Endothelial cell (in vitro differentiated cells): ENCODE data around the gene SLC37A1. TPM values are rescaled to one million over a fixed set of nuclear protein-coding genes. Genes with fewer than 3 reads are reported as not detected.

Source experiments
- DNase-seq: peaks from one replicate; pipeline ENCODE4 v3.0.0; 2021; ENCODE audit warnings: low spot score
- H3K27ac Mint-ChIP-seq: one replicate; pipeline ENCODE4 v1.8.0; 2021; ENCODE audit warnings: mixed read lengths, inconsistent platforms; ENCODE audit not compliant: unreplicated experiment
- H3K27me3 Mint-ChIP-seq: one replicate; pipeline ENCODE4 v1.8.0; 2021; ENCODE audit warnings: mild to moderate bottlenecking, moderate library complexity, mixed read lengths, inconsistent platforms; ENCODE audit not compliant: unreplicated experiment
- H3K36me3 Mint-ChIP-seq: one replicate; pipeline ENCODE4 v1.8.0; 2021; ENCODE audit warnings: mild to moderate bottlenecking, low read depth, mixed read lengths, inconsistent platforms; ENCODE audit not compliant: unreplicated experiment
- H3K4me1 Mint-ChIP-seq: one replicate; pipeline ENCODE4 v1.8.0; 2021; ENCODE audit warnings: mild to moderate bottlenecking, mixed read lengths, inconsistent platforms; ENCODE audit not compliant: unreplicated experiment
- H3K4me3 Mint-ChIP-seq: one replicate; pipeline ENCODE4 v1.8.0; 2021; ENCODE audit warnings: mild to moderate bottlenecking, mixed read lengths, inconsistent platforms; ENCODE audit not compliant: unreplicated experiment
- H3K9me3 Mint-ChIP-seq: one replicate; pipeline ENCODE4 v1.8.0; 2021; ENCODE audit warnings: mixed read lengths, inconsistent platforms; ENCODE audit not compliant: unreplicated experiment
- total RNA-seq: library from RNA; stranded (reverse); fragmentation: NEBNext Ultra II Directional; extraction: Animal tissue kit (Norgen Biotek cat#: 25700); gene quantifications from one replicate; pipeline ENCODE4 v1.2.1, GENCODE V29; 2021; ENCODE audit not compliant: unreplicated experiment
- TF ChIP-seq, protein P1 (sequence below): fragments of 200-600 bp; sonication (generic); IDR thresholded peaks from one replicate; pipeline ENCODE4 v1.5.0; 2021; ENCODE audit warnings: antibody characterized with exemption; ENCODE audit not compliant: unreplicated experiment

The SLC37A1 gene
- total RNA-seq, 1 donor from 2014 or later: 12.3 TPM

DNA sequence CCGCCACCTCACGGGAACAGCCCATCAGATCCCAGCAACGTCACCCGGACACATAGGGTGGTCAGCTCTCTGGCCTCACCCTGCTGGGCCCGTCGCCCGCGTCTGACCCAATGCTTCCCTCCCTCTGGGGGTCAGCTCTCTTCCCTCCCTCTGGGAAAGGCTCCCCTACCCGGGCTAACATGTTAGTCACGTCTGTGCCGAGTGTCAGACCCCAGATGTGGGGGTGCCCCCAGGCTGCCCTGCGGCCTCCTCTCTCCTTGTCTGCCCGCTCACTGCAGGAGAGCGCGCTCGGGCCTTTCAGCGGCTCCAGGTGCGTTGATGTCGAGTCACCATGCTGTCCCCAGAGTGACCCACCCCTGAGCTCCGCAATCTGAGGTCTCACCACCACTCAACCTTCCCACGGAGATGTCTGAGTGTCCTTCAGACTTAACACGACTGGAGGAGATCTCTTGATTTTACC is 34.3 kb downstream of the SLC37A1 start:
- H3K36me3 Mint-ChIP-seq: peaks cover 23% of the 10 kb centered on the region
- TF ChIP-seq, protein P1, sequence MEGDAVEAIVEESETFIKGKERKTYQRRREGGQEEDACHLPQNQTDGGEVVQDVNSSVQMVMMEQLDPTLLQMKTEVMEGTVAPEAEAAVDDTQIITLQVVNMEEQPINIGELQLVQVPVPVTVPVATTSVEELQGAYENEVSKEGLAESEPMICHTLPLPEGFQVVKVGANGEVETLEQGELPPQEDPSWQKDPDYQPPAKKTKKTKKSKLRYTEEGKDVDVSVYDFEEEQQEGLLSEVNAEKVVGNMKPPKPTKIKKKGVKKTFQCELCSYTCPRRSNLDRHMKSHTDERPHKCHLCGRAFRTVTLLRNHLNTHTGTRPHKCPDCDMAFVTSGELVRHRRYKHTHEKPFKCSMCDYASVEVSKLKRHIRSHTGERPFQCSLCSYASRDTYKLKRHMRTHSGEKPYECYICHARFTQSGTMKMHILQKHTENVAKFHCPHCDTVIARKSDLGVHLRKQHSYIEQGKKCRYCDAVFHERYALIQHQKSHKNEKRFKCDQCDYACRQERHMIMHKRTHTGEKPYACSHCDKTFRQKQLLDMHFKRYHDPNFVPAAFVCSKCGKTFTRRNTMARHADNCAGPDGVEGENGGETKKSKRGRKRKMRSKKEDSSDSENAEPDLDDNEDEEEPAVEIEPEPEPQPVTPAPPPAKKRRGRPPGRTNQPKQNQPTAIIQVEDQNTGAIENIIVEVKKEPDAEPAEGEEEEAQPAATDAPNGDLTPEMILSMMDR: no peak
- H3K4me1 Mint-ChIP-seq: no peaks in the 10 kb centered on the region

DNA sequence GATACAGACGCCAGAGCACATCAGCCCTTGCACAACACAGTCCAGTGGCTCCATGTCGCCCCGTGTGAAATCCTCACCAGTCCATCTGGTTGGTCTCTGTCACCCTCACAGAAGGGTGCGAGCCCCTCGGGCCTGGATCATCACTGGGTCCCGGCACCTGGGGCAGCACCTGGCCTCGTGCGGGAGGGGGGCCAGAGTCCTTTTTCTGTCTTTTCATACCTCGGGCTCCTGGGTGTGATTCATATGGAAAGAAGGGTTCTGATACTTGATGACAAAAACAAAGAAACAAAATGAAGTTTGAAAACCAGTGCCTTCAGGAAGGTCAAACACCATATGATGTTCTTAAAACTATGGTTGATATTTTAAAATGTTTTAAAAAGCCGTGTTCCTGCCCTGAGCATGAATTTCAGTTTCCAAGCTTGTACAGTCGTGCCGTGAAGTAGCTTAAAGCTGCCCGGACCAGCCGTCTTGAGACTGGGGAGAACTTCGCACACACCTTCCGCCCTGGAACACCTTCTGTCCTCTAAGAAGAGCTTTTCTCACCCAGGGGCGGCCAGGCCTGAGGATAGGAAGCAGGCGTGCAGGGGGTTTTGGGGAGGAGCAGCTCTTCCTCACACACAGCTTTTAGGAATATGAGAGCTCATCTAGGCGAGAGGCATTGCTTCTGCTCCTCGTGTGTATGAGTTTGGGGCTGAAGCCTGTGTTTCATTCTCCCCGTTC is 35.2 kb downstream of the SLC37A1 start:
- no peaks in the 10 kb centered on the region for H3K27me3 Mint-ChIP-seq
- TF ChIP-seq, protein P1: no peak
- H3K4me1 Mint-ChIP-seq: peaks cover 4% of the 10 kb centered on the region
- no peak for DNase-seq
- H3K4me3 Mint-ChIP-seq: peak overlapping the region; percentile 5
- no peak overlapping the region for H3K27ac Mint-ChIP-seq
- H3K36me3 Mint-ChIP-seq: peaks cover 20% of the 10 kb centered on the region
- no peaks in the 10 kb centered on the region for H3K9me3 Mint-ChIP-seq

More for the DNA sequence above, 34.3 kb downstream of the SLC37A1 start:
- H3K4me3 Mint-ChIP-seq: no peak overlapping the region
- no peak overlapping the region for H3K27ac Mint-ChIP-seq
- H3K9me3 Mint-ChIP-seq: no peaks in the 10 kb centered on the region
- DNase-seq: no peak
- no peaks in the 10 kb centered on the region for H3K27me3 Mint-ChIP-seq

DNA sequence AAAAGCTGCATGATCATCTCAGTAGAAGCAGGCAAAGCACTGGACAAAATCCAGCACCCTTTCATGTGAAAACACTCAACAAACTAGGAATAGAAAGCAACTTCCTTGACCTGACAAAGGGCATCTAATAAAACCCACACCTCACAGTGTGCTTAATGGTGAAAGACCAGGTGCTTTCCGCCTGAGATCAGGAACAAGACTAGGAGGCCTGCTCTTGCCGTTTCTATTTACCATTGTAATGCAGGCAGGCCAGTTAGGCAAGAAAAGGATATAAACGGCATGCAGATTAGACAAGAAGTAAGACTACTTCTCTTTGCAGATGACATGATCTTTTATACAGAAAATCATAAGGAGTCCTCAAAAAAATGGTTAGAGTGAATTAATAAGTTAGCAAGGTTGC is 37.2 kb downstream of the SLC37A1 start:
- no peak for DNase-seq
- TF ChIP-seq, protein P1: no peak
- no peaks in the 10 kb centered on the region for H3K27me3 Mint-ChIP-seq
- no peaks in the 10 kb centered on the region for H3K9me3 Mint-ChIP-seq
- H3K4me1 Mint-ChIP-seq: peaks cover 4% of the 10 kb centered on the region
- peaks cover 19% of the 10 kb centered on the region for H3K36me3 Mint-ChIP-seq
- no peak overlapping the region for H3K27ac Mint-ChIP-seq
- no peak overlapping the region for H3K4me3 Mint-ChIP-seq

DNA sequence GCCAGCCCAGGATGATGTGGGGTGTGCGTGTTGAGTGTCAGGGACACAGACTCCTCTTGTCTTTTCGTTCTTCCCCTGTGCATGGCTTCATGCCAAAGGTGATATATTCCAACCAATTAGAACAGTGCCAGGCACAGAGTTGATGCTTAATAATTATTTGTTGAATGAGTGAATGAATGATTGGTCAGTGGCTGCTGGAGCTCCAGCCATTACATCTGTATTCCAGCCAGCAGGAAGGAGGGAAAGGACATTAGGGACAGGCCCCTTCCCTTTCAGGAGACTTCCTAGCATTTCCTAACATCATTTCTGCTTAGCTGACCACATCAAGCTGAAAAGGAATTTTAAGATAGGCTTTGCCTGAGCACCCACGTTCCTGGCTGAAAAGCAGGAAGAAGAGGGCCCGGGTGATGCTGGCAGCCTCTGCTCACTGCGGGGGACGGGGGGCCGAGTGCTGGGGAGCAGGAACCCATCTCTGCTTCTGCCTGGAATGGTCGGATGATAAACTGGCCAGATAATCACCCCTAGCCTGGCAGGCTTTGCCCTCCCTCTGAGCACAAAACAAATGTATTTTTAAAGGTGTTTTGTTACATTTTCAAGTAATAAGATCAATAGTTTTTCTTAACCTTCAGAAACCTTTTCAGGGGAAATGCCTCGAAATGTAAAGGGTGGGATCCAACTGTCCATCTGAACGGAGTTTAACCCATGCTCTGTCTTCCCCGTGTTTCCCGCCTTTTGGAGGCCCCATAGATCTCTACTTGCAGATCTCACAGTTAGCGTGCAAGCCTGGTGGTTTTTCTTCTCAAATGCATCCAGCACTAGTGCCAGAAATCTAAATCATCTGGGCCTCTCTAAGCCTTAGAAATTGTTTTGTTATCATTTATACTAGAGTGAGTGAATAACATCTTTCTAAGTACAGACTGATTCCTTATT is 39.0 kb downstream of the SLC37A1 start:
- no peaks in the 10 kb centered on the region for H3K9me3 Mint-ChIP-seq
- H3K36me3 Mint-ChIP-seq: peaks cover 19% of the 10 kb centered on the region
- no peak for DNase-seq
- H3K4me1 Mint-ChIP-seq: peaks cover 4% of the 10 kb centered on the region
- H3K4me3 Mint-ChIP-seq: no peak overlapping the region
- H3K27ac Mint-ChIP-seq: no peak overlapping the region
- TF ChIP-seq, protein P1: no peak
- H3K27me3 Mint-ChIP-seq: no peaks in the 10 kb centered on the region
